ENCODE measurements around the gene CHFR.

DNA sequence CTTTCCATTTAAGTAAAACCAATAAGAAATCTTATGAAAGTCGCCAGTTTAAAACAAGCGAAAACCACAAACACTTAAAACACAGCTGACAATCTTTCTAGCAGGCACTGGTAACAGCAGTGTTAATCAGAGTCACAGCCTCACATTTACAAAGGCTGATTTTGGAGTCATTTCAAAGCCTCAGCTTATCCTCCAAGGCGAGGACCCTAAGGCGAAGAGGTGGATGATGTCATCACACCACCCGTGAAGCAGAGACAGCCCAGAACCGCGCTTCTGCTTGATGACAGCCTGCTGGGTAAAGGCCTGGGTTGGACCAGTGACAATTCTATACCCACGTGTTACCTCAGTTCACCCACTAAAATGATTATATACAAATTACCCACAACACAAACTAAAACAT, 68.8 kb downstream of the CHFR start:
- TF ChIP-seq, protein P1, sequence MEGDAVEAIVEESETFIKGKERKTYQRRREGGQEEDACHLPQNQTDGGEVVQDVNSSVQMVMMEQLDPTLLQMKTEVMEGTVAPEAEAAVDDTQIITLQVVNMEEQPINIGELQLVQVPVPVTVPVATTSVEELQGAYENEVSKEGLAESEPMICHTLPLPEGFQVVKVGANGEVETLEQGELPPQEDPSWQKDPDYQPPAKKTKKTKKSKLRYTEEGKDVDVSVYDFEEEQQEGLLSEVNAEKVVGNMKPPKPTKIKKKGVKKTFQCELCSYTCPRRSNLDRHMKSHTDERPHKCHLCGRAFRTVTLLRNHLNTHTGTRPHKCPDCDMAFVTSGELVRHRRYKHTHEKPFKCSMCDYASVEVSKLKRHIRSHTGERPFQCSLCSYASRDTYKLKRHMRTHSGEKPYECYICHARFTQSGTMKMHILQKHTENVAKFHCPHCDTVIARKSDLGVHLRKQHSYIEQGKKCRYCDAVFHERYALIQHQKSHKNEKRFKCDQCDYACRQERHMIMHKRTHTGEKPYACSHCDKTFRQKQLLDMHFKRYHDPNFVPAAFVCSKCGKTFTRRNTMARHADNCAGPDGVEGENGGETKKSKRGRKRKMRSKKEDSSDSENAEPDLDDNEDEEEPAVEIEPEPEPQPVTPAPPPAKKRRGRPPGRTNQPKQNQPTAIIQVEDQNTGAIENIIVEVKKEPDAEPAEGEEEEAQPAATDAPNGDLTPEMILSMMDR (IDR thresholded peaks at IDR 0.05; ENCODE audit: low read depth, low read length): no peak
- TF ChIP-seq POLR2A (IDR thresholded peaks at IDR 0.05; ENCODE audit: extremely low read depth, insufficient read length): no peak
- TF ChIP-seq, protein P2, sequence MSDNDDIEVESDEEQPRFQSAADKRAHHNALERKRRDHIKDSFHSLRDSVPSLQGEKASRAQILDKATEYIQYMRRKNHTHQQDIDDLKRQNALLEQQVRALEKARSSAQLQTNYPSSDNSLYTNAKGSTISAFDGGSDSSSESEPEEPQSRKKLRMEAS (IDR thresholded peaks at IDR 0.05; ENCODE audit: low read depth, low read length): no peak
- no peak for TF ChIP-seq MYC (IDR thresholded peaks at IDR 0.05; ENCODE audit: low read depth, low read length)
